Tracheal epithelial cell (primary cell): Measurements from ENCODE around the gene ZKSCAN2. TPM values are rescaled to one million over a fixed set of nuclear protein-coding genes. Genes with fewer than 3 reads are reported as not detected.

Experiments
- total RNA-seq: library from RNA; depleted of rRNA; stranded (reverse); fragments of >200 nt; gene quantifications from 2 replicates; pipeline ENCODE4 v1.2.1, GENCODE V29; 2014

Gene ZKSCAN2
- total RNA-seq, result 2.4 and 3.8 TPM in 2 replicates

GRCh38 chr16:25257470-25257955 is at the start of gene ZKSCAN2:
Gene ZKSCAN2, minus strand, starts transcription at chr16:25257845. Its CDS starts 718 bp downstream, at chr16:25257127.

Other genes starting within 250 kb of the ZKSCAN2 start
- gene ARHGAP17, start 242.5 kb downstream of the ZKSCAN2 start, total RNA-seq, result 10.1 and 12.6 TPM in 2 replicates
- gene LCMT1, start 146.1 kb downstream of the ZKSCAN2 start, total RNA-seq, result 26.3 and 29.0 TPM in 2 replicates
- gene AQP8, start 40.9 kb downstream of the ZKSCAN2 start, total RNA-seq, result not detected in 2 replicates